ENCODE measurements around the gene PDE10A. TPM values are rescaled to one million over a fixed set of nuclear protein-coding genes. Genes with fewer than 3 reads are reported as not detected.

The PDE10A gene
- total RNA-seq, 1 donor from 2014 or later: 0.79 TPM

DNA sequence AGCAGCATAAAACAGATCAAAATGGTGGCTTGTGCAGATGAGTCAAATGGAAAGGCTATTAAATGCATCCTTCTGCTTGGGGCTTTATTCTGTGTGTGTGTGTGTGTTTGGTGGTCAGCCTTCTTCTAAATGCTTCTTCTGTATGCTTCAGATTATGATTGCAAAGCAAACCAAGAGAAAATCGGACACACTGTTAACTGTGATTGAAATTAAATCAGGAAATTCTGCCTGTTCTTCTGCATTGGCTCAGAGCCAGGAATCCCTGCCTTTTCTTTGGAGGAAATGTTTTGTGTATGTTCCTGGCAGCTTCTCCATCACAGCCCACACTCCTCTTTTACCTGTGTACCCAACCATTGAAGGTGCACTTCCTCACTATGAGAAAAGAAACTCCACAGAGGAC is 22.3 kb upstream of the PDE10A start:
- FAIRE-seq (no peak), DNase-seq (ENCODE audit: low read depth) (no peak)

DNA sequence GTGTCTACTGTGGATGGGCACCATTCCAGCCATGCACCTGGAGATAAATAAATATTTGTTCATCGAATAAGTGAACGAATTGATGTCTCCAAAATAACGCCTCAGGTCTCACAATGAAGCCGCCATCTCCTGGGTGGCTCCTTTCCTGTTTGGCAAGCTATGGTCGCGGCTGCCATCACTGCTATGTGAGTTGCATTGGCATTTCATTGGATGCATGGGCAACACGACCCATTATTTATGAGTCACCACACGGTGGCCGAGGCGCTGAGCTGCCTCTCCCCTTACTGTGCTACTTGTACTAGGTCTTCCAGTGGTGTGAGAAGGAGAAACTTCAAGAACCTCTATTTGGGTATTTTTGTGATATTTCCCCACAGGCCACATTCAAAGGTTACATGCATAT is 21.3 kb upstream of the PDE10A start:
- Histone ChIP-seq H3K36me3 (ENCODE audit: control insufficient read depth, insufficient read depth, low read length) (no peaks in the 10 kb centered on the region), H3K27me3 (ENCODE audit: control insufficient read depth, insufficient read depth, low read length) (no peaks in the 10 kb centered on the region), H3K4me3 (ENCODE audit: low read depth, low read length) (no peak overlapping the region)
- no peak for FAIRE-seq
- no peak for DNase-seq (ENCODE audit: low read depth)
- TF ChIP-seq, protein P1, sequence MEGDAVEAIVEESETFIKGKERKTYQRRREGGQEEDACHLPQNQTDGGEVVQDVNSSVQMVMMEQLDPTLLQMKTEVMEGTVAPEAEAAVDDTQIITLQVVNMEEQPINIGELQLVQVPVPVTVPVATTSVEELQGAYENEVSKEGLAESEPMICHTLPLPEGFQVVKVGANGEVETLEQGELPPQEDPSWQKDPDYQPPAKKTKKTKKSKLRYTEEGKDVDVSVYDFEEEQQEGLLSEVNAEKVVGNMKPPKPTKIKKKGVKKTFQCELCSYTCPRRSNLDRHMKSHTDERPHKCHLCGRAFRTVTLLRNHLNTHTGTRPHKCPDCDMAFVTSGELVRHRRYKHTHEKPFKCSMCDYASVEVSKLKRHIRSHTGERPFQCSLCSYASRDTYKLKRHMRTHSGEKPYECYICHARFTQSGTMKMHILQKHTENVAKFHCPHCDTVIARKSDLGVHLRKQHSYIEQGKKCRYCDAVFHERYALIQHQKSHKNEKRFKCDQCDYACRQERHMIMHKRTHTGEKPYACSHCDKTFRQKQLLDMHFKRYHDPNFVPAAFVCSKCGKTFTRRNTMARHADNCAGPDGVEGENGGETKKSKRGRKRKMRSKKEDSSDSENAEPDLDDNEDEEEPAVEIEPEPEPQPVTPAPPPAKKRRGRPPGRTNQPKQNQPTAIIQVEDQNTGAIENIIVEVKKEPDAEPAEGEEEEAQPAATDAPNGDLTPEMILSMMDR (IDR thresholded peaks at IDR 0.05; ENCODE audit: insufficient read depth, low read length, severe bottlenecking): no peak

More for the DNA sequence above, 22.3 kb upstream of the PDE10A start:
- Histone ChIP-seq H3K4me3 (ENCODE audit: low read depth, low read length) (no peak overlapping the region), H3K36me3 (ENCODE audit: control insufficient read depth, insufficient read depth, low read length) (no peaks in the 10 kb centered on the region), H3K27me3 (ENCODE audit: control insufficient read depth, insufficient read depth, low read length) (no peaks in the 10 kb centered on the region)
- TF ChIP-seq, protein P1 (IDR thresholded peaks at IDR 0.05; ENCODE audit: insufficient read depth, low read length, severe bottlenecking): no peak

DNA sequence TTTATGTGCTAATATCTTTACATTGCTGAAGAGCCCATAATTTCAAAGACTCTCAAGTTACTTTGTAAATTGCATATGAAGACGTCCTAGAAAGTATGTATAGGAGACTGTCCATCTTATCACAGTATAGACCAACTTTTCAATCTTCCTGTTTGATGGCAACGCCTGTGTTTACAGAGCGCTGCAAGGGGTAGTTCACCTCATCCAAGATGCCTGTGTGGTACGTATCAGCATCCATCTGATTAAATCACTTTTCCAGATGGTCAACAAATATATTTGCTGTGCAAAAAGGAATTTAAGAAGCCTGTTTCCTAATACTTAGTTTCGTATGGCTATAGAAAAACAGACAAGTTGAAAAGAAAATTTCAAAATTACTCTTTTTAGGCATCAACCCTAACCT is 17.9 kb upstream of the PDE10A start:
- FAIRE-seq (no peak), DNase-seq (ENCODE audit: low read depth) (no peak)
- TF ChIP-seq, protein P1 (IDR thresholded peaks at IDR 0.05; ENCODE audit: insufficient read depth, low read length, severe bottlenecking): no peak
- H3K27me3 ChIP-seq (ENCODE audit: control insufficient read depth, insufficient read depth, low read length): no peaks in the 10 kb centered on the region
- no peak overlapping the region for H3K4me3 ChIP-seq (ENCODE audit: low read depth, low read length)
- H3K36me3 ChIP-seq (ENCODE audit: control insufficient read depth, insufficient read depth, low read length): no peaks in the 10 kb centered on the region

DNA sequence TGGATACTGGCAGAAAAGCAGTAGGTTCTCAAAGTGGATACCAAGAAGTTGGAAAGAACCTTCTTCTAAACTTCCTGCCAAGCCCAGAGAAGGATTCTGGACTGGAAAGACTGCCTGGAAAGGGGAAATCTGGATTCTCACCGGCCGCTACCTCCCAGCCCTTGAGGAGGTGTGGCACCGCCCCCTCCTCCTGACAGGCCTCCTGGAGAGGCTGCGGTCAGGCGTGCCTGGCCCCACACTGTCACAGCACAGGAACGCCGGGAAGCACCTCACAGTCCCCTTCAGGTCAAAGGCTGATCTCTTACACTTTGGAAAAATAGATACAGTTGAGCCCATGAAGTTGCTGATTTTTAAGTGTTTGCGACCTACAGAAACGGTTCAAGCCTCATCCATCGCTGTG is 16.3 kb upstream of the PDE10A start:
- no peak for FAIRE-seq
- TF ChIP-seq, protein P1 (IDR thresholded peaks at IDR 0.05; ENCODE audit: insufficient read depth, low read length, severe bottlenecking): no peak
- H3K4me3 ChIP-seq (ENCODE audit: low read depth, low read length): no peak overlapping the region
- DNase-seq (ENCODE audit: low read depth): no peak
- H3K27me3 ChIP-seq (ENCODE audit: control insufficient read depth, insufficient read depth, low read length): no peaks in the 10 kb centered on the region
- no peaks in the 10 kb centered on the region for H3K36me3 ChIP-seq (ENCODE audit: control insufficient read depth, insufficient read depth, low read length)

DNA sequence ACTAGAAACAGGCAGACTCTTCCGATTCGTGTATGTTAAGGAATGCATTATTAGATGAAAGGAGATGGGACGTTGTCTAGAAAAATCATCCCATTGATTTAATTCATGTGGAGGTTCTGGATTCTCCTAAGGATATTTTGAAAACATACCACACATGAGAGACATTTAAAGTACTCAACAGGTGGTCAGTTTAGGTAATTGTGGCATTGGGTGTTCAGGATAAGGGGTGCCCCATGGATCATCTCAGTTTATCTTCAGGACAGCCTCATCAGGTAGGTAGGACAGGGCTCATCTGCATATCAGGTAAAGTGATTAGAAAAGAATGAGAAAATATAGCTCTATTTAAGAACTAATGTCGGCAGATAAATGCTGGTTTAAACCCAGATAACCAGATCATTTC is 15.9 kb upstream of the PDE10A start:
- Histone ChIP-seq H3K4me3 (ENCODE audit: low read depth, low read length) (no peak overlapping the region), H3K27me3 (ENCODE audit: control insufficient read depth, insufficient read depth, low read length) (no peaks in the 10 kb centered on the region), H3K36me3 (ENCODE audit: control insufficient read depth, insufficient read depth, low read length) (no peaks in the 10 kb centered on the region)
- FAIRE-seq (no peak), DNase-seq (ENCODE audit: low read depth) (no peak)
- TF ChIP-seq, protein P1 (IDR thresholded peaks at IDR 0.05; ENCODE audit: insufficient read depth, low read length, severe bottlenecking): no peak

DNA sequence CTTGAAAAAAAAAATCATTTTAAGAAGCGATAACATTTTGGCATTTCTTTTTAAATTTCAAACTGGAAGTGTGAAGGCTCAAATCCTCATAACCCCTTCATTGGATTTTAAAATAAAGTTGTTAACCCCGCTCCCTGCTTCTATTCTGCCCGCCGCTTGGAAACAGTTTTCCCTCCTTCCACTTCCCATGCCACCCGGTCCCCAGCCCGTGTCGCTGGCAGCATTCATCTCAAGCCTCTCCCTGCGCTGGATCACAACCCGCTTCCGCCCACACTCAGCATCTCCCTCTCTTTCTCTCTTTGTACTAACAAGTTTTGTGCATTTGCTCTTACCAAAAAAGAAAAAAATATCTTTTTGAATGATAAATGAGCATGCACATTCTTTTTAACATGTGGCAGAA is 15.4 kb upstream of the PDE10A start:
- no peak for DNase-seq (ENCODE audit: low read depth)
- Histone ChIP-seq H3K4me3 (ENCODE audit: low read depth, low read length) (no peak overlapping the region), H3K36me3 (ENCODE audit: control insufficient read depth, insufficient read depth, low read length) (no peaks in the 10 kb centered on the region), H3K27me3 (ENCODE audit: control insufficient read depth, insufficient read depth, low read length) (no peaks in the 10 kb centered on the region)
- TF ChIP-seq, protein P1 (IDR thresholded peaks at IDR 0.05; ENCODE audit: insufficient read depth, low read length, severe bottlenecking): no peak
- no peak for FAIRE-seq
